HepG2 (cell line): Measurements from ENCODE around the gene IFT122. TPM values are rescaled to one million over a fixed set of nuclear protein-coding genes. Genes with fewer than 3 reads are reported as not detected.
A peak's percentile ranks its signal among the peaks of the same experiment; 100 is the strongest.

Source experiments
- ATAC-seq: fragments of 200-7000 bp; cut with Tn5 transposase; 3 replicates; pipeline ENCODE4 v1.9.1; 2020; ENCODE audit warnings: mild to moderate bottlenecking, moderate library complexity
- BruUV-seq: library from RNA; stranded (reverse); fragments of 400-500 nt; replicated peaks from 2 replicates; lab custom pipeline; 2021; lab: Mats Ljungman, UMichigan
- CTCF ChIA-PET: fragments of 300-600 bp; formaldehyde crosslinking; extraction: SDS; loops from one replicate; lab custom pipeline; 2021; ENCODE audit warnings: low total read pairs, inconsistent platforms, low intra/inter-chr PET ratio; lab: Yijun Ruan, JAX
- POLR2A ChIA-PET: fragments of 350-600 bp; sonication (Branson Sonifier 250); formaldehyde crosslinking; loops from one replicate; lab custom pipeline; 2020; ENCODE audit warnings: antibody characterized with exemption, inconsistent platforms; lab: Yijun Ruan, JAX
- DNase-seq: peaks from one replicate; pipeline ENCODE4 v3.0.0-alpha.2; 2015; ENCODE audit warnings: low spot score
- FAIRE-seq: peaks from 3 replicates; lab custom pipeline; 2011; peaks lifted over from hg19 to GRCh38; lab: Jason Lieb, UNC
- H2AFZ ChIP-seq: one replicate; pipeline ENCODE4 v1.6.1; 2011; ENCODE audit warnings: low read length, inconsistent platforms
- H3K27ac ChIP-seq: fragments of 300-600 bp; 3 replicates; pipeline ENCODE4 v1.8.0; 2011; ENCODE audit warnings: mixed run types, mild to moderate bottlenecking, mixed read lengths, low read length, inconsistent platforms; ENCODE audit not compliant: insufficient read depth; ENCODE audit errors: extremely low read length
- H3K27me3 ChIP-seq, 2 experiments: fragments of 200-600 bp in 1 of 2; 2 replicates in 1 of 2; 3 replicates in 1 of 2; pipeline versions ENCODE4 v1.6.0 to v1.8.0; 2011; ENCODE audit warnings: low read length in 2 of 2, mild to moderate bottlenecking in 2 of 2, moderate library complexity in 2 of 2, inconsistent platforms in 1 of 2; ENCODE audit not compliant: insufficient read depth in 2 of 2, control insufficient read depth in 1 of 2
- H3K36me3 ChIP-seq, 2 experiments: fragments of 200-600 bp in 1 of 2; replicated peaks in 1 of 2; 2 replicates in 1 of 2; 3 replicates in 1 of 2; pipeline versions ENCODE4 v1.5.1 to v1.8.0; 2011; ENCODE audit warnings: low read length in 2 of 2, inconsistent platforms in 1 of 2; ENCODE audit not compliant: insufficient read depth in 2 of 2, control insufficient read depth in 1 of 2
- H3K4me1 ChIP-seq: 2 replicates; pipeline ENCODE4 v1.5.1; 2012; ENCODE audit warnings: low read length, inconsistent platforms; ENCODE audit not compliant: insufficient read depth
- H3K4me2 ChIP-seq: 2 replicates; pipeline ENCODE4 v1.6.0; 2011; ENCODE audit warnings: low read depth, low read length, inconsistent platforms
- H3K4me3 ChIP-seq, 3 experiments: fragments of 200-600 bp in 1 of 3; sonication (generic), shearing (Covaris generic) in 1 of 3; replicated peaks in 1 of 3; 2 replicates each; pipeline ENCODE4 v1.5.1; 2011 to 2016; ENCODE audit warnings: low read length in 3 of 3, inconsistent platforms in 2 of 3, low read depth in 2 of 3, mild to moderate bottlenecking in 2 of 3, control low read depth in 1 of 3, mixed read lengths in 1 of 3; ENCODE audit not compliant: insufficient read depth in 1 of 3
- H3K79me2 ChIP-seq: one replicate; pipeline ENCODE4 v1.6.1; 2011; ENCODE audit warnings: low read length, inconsistent platforms; ENCODE audit not compliant: insufficient read depth
- H3K9ac ChIP-seq: 2 replicates; pipeline ENCODE4 v1.6.0; 2011; ENCODE audit warnings: mild to moderate bottlenecking, low read depth, low read length, inconsistent platforms; ENCODE audit not compliant: insufficient read depth
- H3K9me3 ChIP-seq: 2 replicates; pipeline ENCODE4 v1.5.1; 2012; ENCODE audit warnings: mild to moderate bottlenecking, low read length
- H4K20me1 ChIP-seq: 2 replicates; pipeline ENCODE4 v1.6.0; 2011; ENCODE audit warnings: inconsistent platforms, mild to moderate bottlenecking, low read length, moderate library complexity; ENCODE audit not compliant: insufficient read depth
- FOXO4 ChIP-seq: sonication (generic); formaldehyde crosslinking; conservative IDR thresholded peaks from 2 replicates; pipeline ENCODE4 v1.8.1; 2023; ENCODE audit warnings: missing genetic modification reagents
- GABPA ChIP-seq, 2 experiments: IDR thresholded peaks; 2 replicates each; pipeline ENCODE4 v1.6.1; 2011 to 2016; ENCODE audit warnings: low read depth in 2 of 2, low read length in 1 of 2, missing biosample characterization in 1 of 2, missing genetic modification characterization in 1 of 2
- GPBP1L1 ChIP-seq: sonication (generic); formaldehyde crosslinking; IDR thresholded peaks from 2 replicates; pipeline ENCODE4 v1.5.0; 2020; ENCODE audit warnings: mild to moderate bottlenecking, missing genetic modification reagents
- MAX ChIP-seq: IDR thresholded peaks from 2 replicates; pipeline ENCODE4 v1.6.1; 2012; ENCODE audit warnings: inconsistent platforms
- SAP130 ChIP-seq: IDR thresholded peaks from 2 replicates; pipeline ENCODE4 v1.6.1; 2016; ENCODE audit warnings: low read depth
- SMC3 ChIP-seq: IDR thresholded peaks from 2 replicates; pipeline ENCODE4 v1.6.1; 2011; ENCODE audit warnings: low read length, improper control_type of control experiment
- STAG1 ChIP-seq: sonication (generic); formaldehyde crosslinking; IDR thresholded peaks from 2 replicates; pipeline ENCODE4 v1.4.0; 2020; ENCODE audit warnings: missing genetic modification reagents
- ZNF18 ChIP-seq: sonication (generic); formaldehyde crosslinking; IDR thresholded peaks from 2 replicates; pipeline ENCODE4 v1.8.0; 2022; ENCODE audit warnings: mild to moderate bottlenecking, missing genetic modification reagents; ENCODE audit not compliant: insufficient replicate concordance
- ZNF251 ChIP-seq: sonication (generic); formaldehyde crosslinking; IDR thresholded peaks from 2 replicates; pipeline ENCODE4 v1.9.0; 2021; ENCODE audit warnings: mild to moderate bottlenecking, missing genetic modification reagents
- ZNF263 ChIP-seq: sonication (generic); formaldehyde crosslinking; IDR thresholded peaks from 2 replicates; pipeline ENCODE4 v1.4.0; 2020; ENCODE audit warnings: missing genetic modification reagents
- ZNF629 ChIP-seq: sonication (generic); formaldehyde crosslinking; conservative IDR thresholded peaks from 2 replicates; pipeline ENCODE4 v1.5.0; 2020; ENCODE audit warnings: missing genetic modification reagents
- ZNF740 ChIP-seq: sonication (generic); formaldehyde crosslinking; IDR thresholded peaks from 2 replicates; pipeline ENCODE4 v1.4.0; 2020; ENCODE audit warnings: missing genetic modification reagents
- ZNF850 ChIP-seq: sonication (generic); formaldehyde crosslinking; conservative IDR thresholded peaks from 2 replicates; pipeline ENCODE4 v1.9.0; 2021; ENCODE audit warnings: mild to moderate bottlenecking, missing genetic modification reagents
- WGBS: methylation state at CpG from one replicate; pipeline ENCODE4 v1.1.6; 2017; ENCODE audit warnings: low lambda C conversion rate; 5-methylcytosine and 5-hydroxymethylcytosine counted together
- in situ Hi-C: cut with HindIII; loops from 2 replicates; pipeline ENCODE4 v1.10.0; 2017; ENCODE audit warnings: low pct_unique_long_range_greater_than_20kb; ENCODE audit not compliant: extremely low pct_ligation_motif_present
- intact Hi-C: fragments of 100-400 bp; cut with micrococcal nuclease; formaldehyde crosslinking; loops from one replicate; pipeline ENCODE4 v1.10.0; 2022; ENCODE audit not compliant: unreplicated experiment
- polyA plus RNA-seq, 8 experiments: library from polyadenylated mRNA; depleted of rRNA in 3 of 8; stranded (reverse) in 7 of 8; unstranded in 1 of 8; fragments of >200 nt; fragmentation: Illumina TruSeq in 4 of 8; extraction: Trizol in 4 of 8; gene quantifications; 2 replicates each; pipeline versions ENCODE4 v1.2.1 to v1.2.3, GENCODE V29; 2011 to 2016; ENCODE audit warnings: low read depth in 4 of 8, missing spikeins in 1 of 8, mixed read lengths in 1 of 8; ENCODE audit not compliant: insufficient read depth in 1 of 8
- total RNA-seq, 5 experiments: library from RNA; depleted of rRNA; stranded (reverse); fragments of >200 nt; fragmentation: Illumina TruSeq; extraction: Trizol; gene quantifications; 2 replicates each; pipeline ENCODE4 v1.2.3, GENCODE V29; 2016; ENCODE audit warnings: low read depth in 1 of 5
- TF ChIP-seq, protein P1 (sequence below): sonication (generic); formaldehyde crosslinking; IDR thresholded peaks from 2 replicates; pipeline ENCODE4 v1.5.0; 2020; ENCODE audit warnings: mild to moderate bottlenecking, missing genetic modification reagents, moderate library complexity
- TF ChIP-seq, protein P2 (sequence below): IDR thresholded peaks from 2 replicates; pipeline ENCODE4 v1.6.1; 2016; ENCODE audit warnings: low read depth, borderline replicate concordance

IFT122 gene
- total and polyA plus RNA-seq, 2 of the 13 experiments (the other 11 are each of a cell fraction or from before 2014, with no cell fraction given): 10.1 to 10.3 TPM

DNA sequence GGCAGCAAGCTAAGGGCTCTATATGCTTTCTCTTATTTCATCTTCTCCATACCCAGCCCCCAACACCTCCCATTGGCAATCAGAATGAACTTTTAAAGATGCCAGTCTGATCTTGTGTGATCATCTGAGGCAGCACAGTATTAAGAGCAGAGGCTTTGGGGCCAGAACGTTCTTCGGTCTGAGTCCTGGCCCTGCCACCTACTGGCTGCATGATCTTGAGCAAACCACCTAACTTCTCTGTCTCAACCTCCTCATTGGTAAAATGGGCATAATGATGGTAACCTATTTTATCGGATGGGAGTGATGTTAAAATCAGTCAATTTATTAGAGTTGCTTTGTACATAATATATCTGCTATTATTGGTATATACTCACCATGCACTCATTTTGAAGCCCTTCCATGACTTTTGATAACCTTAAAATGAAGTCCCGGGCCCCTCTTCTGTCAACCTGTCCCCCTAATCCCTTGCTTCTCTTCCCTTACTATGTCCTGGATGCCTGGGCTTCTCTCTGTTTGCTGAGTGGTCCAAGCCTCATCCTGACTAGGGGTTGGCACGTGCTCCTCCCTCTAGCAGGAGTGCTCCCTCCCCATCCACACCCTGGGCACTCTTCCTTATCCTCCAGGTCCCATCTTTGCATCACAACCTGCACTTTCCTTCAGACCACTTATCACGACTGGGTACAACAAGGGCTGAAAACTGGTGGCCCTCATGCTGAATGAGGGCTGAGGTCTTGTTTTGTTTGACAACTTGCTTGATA lies 17.9 kb upstream of the IFT122 start:
- in situ Hi-C loops: no loop called here
- no peak overlapping the region for H2AFZ ChIP-seq
- no peak for DNase-seq
- no peaks in the 10 kb centered on the region for H3K79me2 ChIP-seq
- peaks cover 73% of the 10 kb centered on the region for H3K4me1 ChIP-seq
- H3K4me3 ChIP-seq: no peak overlapping the region
- no peaks in the 10 kb centered on the region for H4K20me1 ChIP-seq
- BruUV-seq: no TSS peak
- peak; percentile 34; the same call in 1 of the 3 replicates for ATAC-seq
- H3K36me3 ChIP-seq: no peaks in the 10 kb centered on the region
- no peaks in the 10 kb centered on the region for H3K9me3 ChIP-seq
- H3K4me2 ChIP-seq: no peak overlapping the region
- 26% methylated on average over 6 of the region's 6 CpGs for WGBS
- CTCF ChIA-PET: interaction anchor here (1.4 kb wide), 1 partner anchor 39 kb away, joined by 4 read pairs; no protein-coding TSS in a partner anchor
- no peak overlapping the region for H3K9ac ChIP-seq
- no peak for TF ChIP-seq GPBP1L1
- no peak for TF ChIP-seq ZNF18 (CRISPR knock-in tag)
- TF ChIP-seq GABPA (IDR thresholded peaks at IDR 0.05; ENCODE audit: low read depth, low read length): no peak
- TF ChIP-seq GABPA (CRISPR knock-in tag; IDR thresholded peaks at IDR 0.05; ENCODE audit: low read depth): 0 out of 2 replicates have a peak, but pooled peaks have one; percentile 24
- no peak for TF ChIP-seq ZNF740
- TF ChIP-seq, protein P1, sequence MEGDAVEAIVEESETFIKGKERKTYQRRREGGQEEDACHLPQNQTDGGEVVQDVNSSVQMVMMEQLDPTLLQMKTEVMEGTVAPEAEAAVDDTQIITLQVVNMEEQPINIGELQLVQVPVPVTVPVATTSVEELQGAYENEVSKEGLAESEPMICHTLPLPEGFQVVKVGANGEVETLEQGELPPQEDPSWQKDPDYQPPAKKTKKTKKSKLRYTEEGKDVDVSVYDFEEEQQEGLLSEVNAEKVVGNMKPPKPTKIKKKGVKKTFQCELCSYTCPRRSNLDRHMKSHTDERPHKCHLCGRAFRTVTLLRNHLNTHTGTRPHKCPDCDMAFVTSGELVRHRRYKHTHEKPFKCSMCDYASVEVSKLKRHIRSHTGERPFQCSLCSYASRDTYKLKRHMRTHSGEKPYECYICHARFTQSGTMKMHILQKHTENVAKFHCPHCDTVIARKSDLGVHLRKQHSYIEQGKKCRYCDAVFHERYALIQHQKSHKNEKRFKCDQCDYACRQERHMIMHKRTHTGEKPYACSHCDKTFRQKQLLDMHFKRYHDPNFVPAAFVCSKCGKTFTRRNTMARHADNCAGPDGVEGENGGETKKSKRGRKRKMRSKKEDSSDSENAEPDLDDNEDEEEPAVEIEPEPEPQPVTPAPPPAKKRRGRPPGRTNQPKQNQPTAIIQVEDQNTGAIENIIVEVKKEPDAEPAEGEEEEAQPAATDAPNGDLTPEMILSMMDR: peak; percentile 52
- TF ChIP-seq SAP130: 0 out of 2 replicates have a peak, but pooled peaks have one; percentile 15
- peak; percentile 45; the same call in 1 of the 2 replicates for TF ChIP-seq SMC3
- no peak for TF ChIP-seq MAX
- no peak for TF ChIP-seq ZNF251
- TF ChIP-seq, protein P2, sequence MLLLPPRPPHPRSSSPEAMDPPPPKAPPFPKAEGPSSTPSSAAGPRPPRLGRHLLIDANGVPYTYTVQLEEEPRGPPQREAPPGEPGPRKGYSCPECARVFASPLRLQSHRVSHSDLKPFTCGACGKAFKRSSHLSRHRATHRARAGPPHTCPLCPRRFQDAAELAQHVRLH (CRISPR knock-in tag): no peak
- TF ChIP-seq ZNF263: peak; percentile 96
- peak; percentile 78 for TF ChIP-seq ZNF629 (CRISPR knock-in tag)
- no peak for TF ChIP-seq FOXO4 (CRISPR knock-in tag)
- no peak for TF ChIP-seq ZNF850 (CRISPR knock-in tag)
- TF ChIP-seq STAG1 (CRISPR knock-in tag): peak; percentile 52
- TF ChIP-seq, all 625 proteins: peak for 7
- H3K27ac ChIP-seq: no peak overlapping the region
- POLR2A ChIA-PET: interaction anchor here (1.7 kb wide), 1 partner anchor 10 kb away, joined by 3 read pairs; no protein-coding TSS in a partner anchor
- intact Hi-C loops: loop anchor here (1.0 kb wide), 1 partner anchor 39 kb away; no protein-coding TSS in a partner anchor
- H3K27me3 ChIP-seq: no peaks in the 10 kb centered on the region; a peak in 1 of 5 replicates
- peak; percentile 18 for FAIRE-seq
